HPDE6-E6E7 (cell line): Measurements from ENCODE around the gene USP17L12.
"Not testable (repeated sequence)": the region's sequence is repeated elsewhere in the genome, so short reads cannot be mapped to it uniquely, and the experiment has no call there.

Experiments
- DNase-seq: peaks from one replicate; pipeline ENCODE4 v3.0.0; 2011; ENCODE audit warnings: missing footprints; ENCODE audit errors: extremely low spot score

USP17L12 gene

GRCh38 chr4:9219852-9220251 lies at the start of gene USP17L12:
Gene USP17L12 (plus strand): TSS chr4:9220152. CDS start chr4:9220152, 0 bp downstream.
- not testable (repeated sequence) for DNase-seq

GRCh38 chr4:9210357-9210756 lies 9.6 kb upstream of the USP17L12 start, which contains the start of gene USP17L10:
Gene USP17L10 (plus strand): TSS chr4:9210657. CDS start chr4:9210657, 0 bp downstream.
- DNase-seq, result not testable (repeated sequence)

- not testable (repeated sequence) for DNase-seq
These were observed 5.3 kb upstream of the USP17L12 start for GRCh38 chr4:9214701-9215100.

- DNase-seq, result not testable (repeated sequence)
These were observed 4.8 kb upstream of the USP17L12 start, which contains the start of gene USP17L11 for GRCh38 chr4:9215105-9215504. Gene USP17L11 (plus strand): TSS chr4:9215405. CDS start chr4:9215405, 0 bp downstream.

- not testable (repeated sequence) for DNase-seq
These were observed 4.6 kb downstream of the USP17L12 start, which contains the start of gene USP17L13 for GRCh38 chr4:9224596-9224995. Gene USP17L13 (plus strand): TSS chr4:9224896. CDS start chr4:9224896, 0 bp downstream.

- not testable (repeated sequence) for DNase-seq
These were observed 10.3 kb downstream of the USP17L12 start for GRCh38 chr4:9230249-9230648.

GRCh38 chr4:9234085-9234484 lies 14.1 kb downstream of the USP17L12 start, which contains the start of gene USP17L15:
Gene USP17L15 (plus strand): TSS chr4:9234385. CDS start chr4:9234385, 0 bp downstream.
- not testable (repeated sequence) for DNase-seq

- not testable (repeated sequence) for DNase-seq
These were observed 18.5 kb downstream of the USP17L12 start for GRCh38 chr4:9238461-9238860.

GRCh38 chr4:9243579-9243978 lies 23.6 kb downstream of the USP17L12 start, which contains the start of gene USP17L17:
Gene USP17L17 (plus strand): TSS chr4:9243879. CDS start chr4:9243879, 0 bp downstream.
- not testable (repeated sequence) for DNase-seq

- not testable (repeated sequence) for DNase-seq
These were observed 28.2 kb downstream of the USP17L12 start, which contains the start of gene USP17L18 for GRCh38 chr4:9247953-9248680. Gene USP17L18 (plus strand): TSS chr4:9248630. CDS start chr4:9248630, 0 bp downstream.

GRCh38 chr4:9253078-9253477 lies 33.1 kb downstream of the USP17L12 start, which contains the start of gene USP17L19:
Gene USP17L19 (plus strand): TSS chr4:9253378. CDS start chr4:9253378, 0 bp downstream.
- not testable (repeated sequence) for DNase-seq

GRCh38 chr4:9257824-9258223 lies 37.9 kb downstream of the USP17L12 start, which contains the start of gene USP17L20:
Gene USP17L20 (plus strand): TSS chr4:9258124. CDS start chr4:9258124, 0 bp downstream.
- not testable (repeated sequence) for DNase-seq

GRCh38 chr4:9262572-9262971 lies 42.6 kb downstream of the USP17L12 start, which contains the start of gene USP17L21:
Gene USP17L21 (plus strand): TSS chr4:9262872. CDS start chr4:9262872, 0 bp downstream.
- DNase-seq, result not testable (repeated sequence)

GRCh38 chr4:9267319-9267718 lies 47.4 kb downstream of the USP17L12 start, which contains the start of gene USP17L22:
Gene USP17L22 (plus strand): TSS chr4:9267619. CDS start chr4:9267619, 0 bp downstream.
- DNase-seq, result not testable (repeated sequence)
